ENCODE data around the gene EXOSC7. TPM values are rescaled to one million over a fixed set of nuclear protein-coding genes. Genes with fewer than 3 reads are reported as not detected.

The EXOSC7 gene
- total RNA-seq, 1 experiment from 2014 or later: 88.7 TPM

GRCh38 chr3:45029216-45029615 is 53.2 kb downstream of the EXOSC7 start:
- Histone ChIP-seq H2BK20ac (ENCODE audit: low read depth, low read length, poor library complexity, severe bottlenecking) (no peak overlapping the region), H3K79me1 (ENCODE audit: insufficient read depth, low read depth, low read length, poor library complexity, severe bottlenecking) (no peaks in the 10 kb centered on the region), H3K79me2 (ENCODE audit: insufficient read depth, low read length) (no peaks in the 10 kb centered on the region), H3K27ac (ENCODE audit: insufficient read length, low read depth, low read length) (no peak overlapping the region), H2AFZ (ENCODE audit: low read length) (no peak overlapping the region), H3K4ac (ENCODE audit: low read depth, low read length) (no peak overlapping the region), H4K5ac (ENCODE audit: insufficient read length, low read depth, low read length) (no peak overlapping the region), H3K4me2 (ENCODE audit: insufficient read depth, insufficient read length, low read length) (no peak overlapping the region), H3K14ac (ENCODE audit: insufficient read depth, low read length) (no peak overlapping the region; the same call in 1 of the 2 replicates), H4K8ac (replicated peaks; ENCODE audit: insufficient read length, low read depth, low read length) (no peak overlapping the region), H2BK120ac (ENCODE audit: low read depth, low read length, poor library complexity, severe bottlenecking) (no peak overlapping the region), H3K23ac (ENCODE audit: insufficient read length, low read depth, low read length) (no peak overlapping the region), H4K91ac (ENCODE audit: insufficient read length, low read depth, low read length) (no peak overlapping the region), H3K9me3 (ENCODE audit: control insufficient read depth, low read depth, low read length) (no peaks in the 10 kb centered on the region), H2BK15ac (ENCODE audit: low read depth, low read length) (no peak overlapping the region), H3K4me1 (ENCODE audit: insufficient read depth, low read length) (no peaks in the 10 kb centered on the region), H2BK5ac (ENCODE audit: insufficient read length, low read length) (no peak overlapping the region), H3K27me3 (ENCODE audit: insufficient read depth, low read length) (no peaks in the 10 kb centered on the region; the same call in 1 of the 2 replicates), H2BK12ac (ENCODE audit: insufficient read length, low read depth, low read length) (no peak overlapping the region), H3K9ac (ENCODE audit: extremely low read depth, insufficient read length, low read length) (no peak overlapping the region), H3K56ac (ENCODE audit: insufficient read length, low read depth, low read length) (no peak overlapping the region), H2AK5ac (ENCODE audit: insufficient read length, low read length) (no peak overlapping the region), H3K18ac (ENCODE audit: insufficient read length, low read depth, low read length) (no peak overlapping the region), H3T11ph (ENCODE audit: low read length) (no peak overlapping the region), H3K23me2 (ENCODE audit: insufficient read length, low read depth, low read length, poor library complexity, severe bottlenecking) (no peaks in the 10 kb centered on the region), H4K20me1 (ENCODE audit: control insufficient read depth, insufficient read depth, insufficient read length) (no peaks in the 10 kb centered on the region)
- Mint-ChIP-seq H3K27ac (no peak overlapping the region), H3K9me3 (no peaks in the 10 kb centered on the region), H3K27me3 (ENCODE audit: low read depth) (peaks cover 42% of the 10 kb centered on the region), H3K4me1 (peaks cover 5% of the 10 kb centered on the region in 2 experiments), H3K4me3 (no peak overlapping the region), H3K36me3 (ENCODE audit: insufficient read depth in 1 of 3, low read depth in 3 of 3) (no peaks in the 10 kb centered on the region)
- TF ChIP-seq CTCF (conservative IDR thresholded peaks at IDR 0.05): no peak
- no peak for DNase-seq
- no CpG with 5 or more reads among the region's 2 CpGs for WGBS (ENCODE audit: extremely low coverage, insufficient read length, low lambda C conversion rate)
